Ovary (tissue), 9 donors: ENCODE results near the gene ATP4B. TPM values are rescaled to one million over a fixed set of nuclear protein-coding genes. Genes with fewer than 3 reads are reported as not detected.

ENCODE experiments used
- DNase-seq, 5 donors: peaks; one replicate each; pipeline ENCODE4 v3.0.0-alpha.2; 2019 to 2020
- H3K27ac ChIP-seq, 2 donors: fragments of 200-600 bp; one replicate each; pipeline versions ENCODE4 v1.5.1 to v1.8.0; 2019 to 2022
- H3K27me3 ChIP-seq: fragments of 200-600 bp; one replicate; pipeline ENCODE4 v1.8.0; 2022
- H3K36me3 ChIP-seq: fragments of 200-600 bp; sonication (generic); one replicate; pipeline ENCODE4 v1.5.1; 2019
- H3K4me1 ChIP-seq: one replicate; pipeline ENCODE4 v1.8.1; 2013; ENCODE audit warnings: mild to moderate bottlenecking, moderate library complexity; ENCODE audit not compliant: insufficient read depth
- H3K4me3 ChIP-seq: fragments of 200-600 bp; sonication (generic); one replicate; pipeline ENCODE4 v1.5.1; 2017
- H3K9me3 ChIP-seq, 2 donors: fragments of 200-600 bp in 1 of 2; sonication (generic) in 1 of 2; one replicate each; pipeline versions ENCODE4 v1.5.1 to v1.8.1; 2013 to 2019; ENCODE audit warnings: mild to moderate bottlenecking in 1 of 2, moderate library complexity in 1 of 2
- EP300 ChIP-seq: sonication (generic); formaldehyde crosslinking; IDR thresholded peaks from one replicate; pipeline ENCODE4 v1.6.1; 2017; ENCODE audit warnings: antibody characterized with exemption
- POLR2A ChIP-seq: fragments of 450-650 bp; IDR thresholded peaks from one replicate; pipeline ENCODE4 v1.6.1; 2017; ENCODE audit warnings: antibody characterized with exemption, mild to moderate bottlenecking, moderate library complexity
- WGBS, 3 donors: extraction: QIAGEN DNeasy Blood & Tissue Kit in 1 of 3; methylation state at CpG; one replicate each; pipeline versions ENCODE4 v1.1.5 to v1.1.7; 2013 to 2017; 5-methylcytosine and 5-hydroxymethylcytosine counted together
- intact Hi-C, 4 donors: fragments of 100-400 bp; cut with DNase I; formaldehyde crosslinking; loops; one replicate each; pipeline versions ENCODE4 v1.11.0 to v1.15.1; 2022 to 2023
- polyA plus RNA-seq, 2 donors: library from polyadenylated mRNA; stranded (reverse); fragments of 200-250 nt in 1 of 2; fragments of 350-450 nt in 1 of 2; fragmentation: Illumina TruSeq in 1 of 2; extraction: RNeasy Lipid Tissue Mini Kit (QIAGEN cat#74804) in 1 of 2; gene quantifications; one replicate each; pipeline ENCODE4 v1.2.3, GENCODE V29; 2013 to 2014
- total RNA-seq, 7 donors: library from RNA; depleted of rRNA in 2 of 7; stranded (reverse); fragments of >200 nt in 2 of 7; fragmentation: NEBNext Ultra II Directional in 3 of 7; extraction: Animal tissue kit (Norgen Biotek cat#: 25700) in 3 of 7; gene quantifications; one replicate each; pipeline versions ENCODE4 v1.1.0 to v1.2.4, GENCODE V29; 2016 to 2023
- TF ChIP-seq, protein P1 (sequence below), 3 donors: fragments of 450-650 bp in 2 of 3; fragments of 200-600 bp in 1 of 3; IDR thresholded peaks; one replicate each; pipeline versions ENCODE4 v1.5.1 to v1.8.0; 2016 to 2022; ENCODE audit warnings: antibody characterized with exemption in 3 of 3, mild to moderate bottlenecking in 1 of 3
- donor health status: DM: no; HTN: no; CAD: no; lungs with moderate emphysema.
- donor health status: DM: no; HTN: no; CAD: no.
- donor health status: Bipolar disorder and iron deficiency.
- donor health status: DM: yes; HTN: yes; CAD: no.
- donor health status: DM: no; HTN: no; CAD: no.
- donor health status: DM: yes; HTN: yes; CAD: no.

The ATP4B gene
- total and polyA plus RNA-seq, 9 donors = 0.28 TPM; not detected in 8

DNA sequence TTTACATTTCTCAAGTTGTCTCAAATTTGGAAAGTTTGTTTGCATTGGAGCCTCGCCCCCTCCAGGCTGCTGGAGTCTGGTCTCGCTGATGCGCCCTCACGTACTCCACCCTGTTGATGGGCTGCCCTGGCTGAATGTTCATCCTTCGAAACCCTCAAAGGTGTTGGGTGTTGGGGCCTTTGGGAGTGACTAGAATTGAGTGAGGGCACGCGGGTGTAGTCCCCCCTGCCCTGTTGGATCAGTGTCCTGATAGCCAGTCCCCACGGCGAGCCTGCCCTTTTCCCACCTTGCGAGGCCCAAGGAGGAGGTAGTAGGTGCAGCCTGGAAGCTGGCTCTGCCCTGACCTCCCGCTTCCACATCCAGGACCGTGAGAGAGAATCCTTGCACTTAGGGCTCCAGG is 58.6 kb downstream of the ATP4B start:
- H3K27me3 ChIP-seq = no peaks in the 10 kb centered on the region
- no peaks in the 10 kb centered on the region for H3K36me3 ChIP-seq
- intact Hi-C loops = no loop called here
- H3K4me3 ChIP-seq = no peak overlapping the region
- WGBS, 3 donors = 95 to 99% (median 97%) methylated on average over 12 of the region's 12 CpGs
- no peaks in the 10 kb centered on the region for H3K9me3 ChIP-seq
- peak in 1 of 5 donors; percentile 17 for DNase-seq
- no peaks in the 10 kb centered on the region for H3K4me1 ChIP-seq
- no peak overlapping the region for H3K27ac ChIP-seq
- TF ChIP-seq, protein P1, sequence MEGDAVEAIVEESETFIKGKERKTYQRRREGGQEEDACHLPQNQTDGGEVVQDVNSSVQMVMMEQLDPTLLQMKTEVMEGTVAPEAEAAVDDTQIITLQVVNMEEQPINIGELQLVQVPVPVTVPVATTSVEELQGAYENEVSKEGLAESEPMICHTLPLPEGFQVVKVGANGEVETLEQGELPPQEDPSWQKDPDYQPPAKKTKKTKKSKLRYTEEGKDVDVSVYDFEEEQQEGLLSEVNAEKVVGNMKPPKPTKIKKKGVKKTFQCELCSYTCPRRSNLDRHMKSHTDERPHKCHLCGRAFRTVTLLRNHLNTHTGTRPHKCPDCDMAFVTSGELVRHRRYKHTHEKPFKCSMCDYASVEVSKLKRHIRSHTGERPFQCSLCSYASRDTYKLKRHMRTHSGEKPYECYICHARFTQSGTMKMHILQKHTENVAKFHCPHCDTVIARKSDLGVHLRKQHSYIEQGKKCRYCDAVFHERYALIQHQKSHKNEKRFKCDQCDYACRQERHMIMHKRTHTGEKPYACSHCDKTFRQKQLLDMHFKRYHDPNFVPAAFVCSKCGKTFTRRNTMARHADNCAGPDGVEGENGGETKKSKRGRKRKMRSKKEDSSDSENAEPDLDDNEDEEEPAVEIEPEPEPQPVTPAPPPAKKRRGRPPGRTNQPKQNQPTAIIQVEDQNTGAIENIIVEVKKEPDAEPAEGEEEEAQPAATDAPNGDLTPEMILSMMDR (IDR thresholded peaks at IDR 0.05) = no peak
- TF ChIP-seq EP300 (no peak), POLR2A (no peak)

Other genes starting within 250 kb of the ATP4B start
- gene ADPRHL1, start 204.7 kb downstream of the ATP4B start, total RNA-seq = 1 to 10 TPM; 1.6 to 5.0 (median 1.9) TPM
- 1 to 10 TPM; 2.2 to 2.3 TPM for gene ADPRHL1, start 204.7 kb downstream of the ATP4B start, polyA plus RNA-seq
- gene DCUN1D2, start 167.5 kb downstream of the ATP4B start, total RNA-seq = 10 to 100 TPM; 12.1 to 31.4 (median 17.6) TPM
- gene DCUN1D2, start 167.5 kb downstream of the ATP4B start, polyA plus RNA-seq = 10 to 100 TPM in 1 of 2 donors, 1 to 10 TPM in 1; 9.7 to 15.4 TPM
- 10 to 100 TPM in 6 of 7 donors, 1 to 10 TPM in 1; 8.8 to 45.6 (median 33.8) TPM for gene TFDP1, start 73.4 kb downstream of the ATP4B start, total RNA-seq
- 10 to 100 TPM; 22.2 to 40.5 TPM for gene TFDP1, start 73.4 kb downstream of the ATP4B start, polyA plus RNA-seq
- under 1 TPM in 2 of 7 donors, not detected in 5; 0.07 to 0.10 TPM for gene GRK1, start 9.0 kb upstream of the ATP4B start, total RNA-seq
- under 1 TPM in 1 of 2 donors, not detected in 1; 0.02 TPM for gene GRK1, start 9.0 kb upstream of the ATP4B start, polyA plus RNA-seq
- gene TMEM255B, start 101.0 kb upstream of the ATP4B start, total RNA-seq = 10 to 100 TPM in 4 of 7 donors, 1 to 10 TPM in 2, under 1 TPM in 1; 0.60 to 18.6 (median 10.4) TPM
- gene TMEM255B, start 101.0 kb upstream of the ATP4B start, polyA plus RNA-seq = 1 to 10 TPM; 2.1 to 7.9 TPM
- gene GAS6, start 205.9 kb upstream of the ATP4B start, total RNA-seq = 100 to 1,000 TPM in 6 of 7 donors, 10 to 100 TPM in 1; 98.3 to 336 (median 143) TPM
- gene GAS6, start 205.9 kb upstream of the ATP4B start, polyA plus RNA-seq = 100 to 1,000 TPM in 1 of 2 donors, 10 to 100 TPM in 1; 44.9 to 183 TPM